SK-N-SH (cell line): ENCODE data around the gene DSG1.

Source experiments
- CHD2 ChIP-seq: fragments of 150-350 bp; IDR thresholded peaks from 2 replicates; pipeline ENCODE4 v1.6.1; 2018; ENCODE audit warnings: low read length; ENCODE audit not compliant: partially characterized antibody
- CTCF ChIP-seq: fragments of 200-600 bp; sonication (generic); IDR thresholded peaks from 2 replicates; pipeline ENCODE4 v1.6.1; 2017; ENCODE audit warnings: antibody characterized with exemption, mild to moderate bottlenecking, moderate library complexity
- GABPA ChIP-seq: IDR thresholded peaks from 2 replicates; pipeline ENCODE4 v1.4.0; 2012; ENCODE audit warnings: low read depth, mild to moderate bottlenecking
- NFIC ChIP-seq: IDR thresholded peaks from 2 replicates; pipeline ENCODE4 v1.4.0; 2012; ENCODE audit warnings: borderline replicate concordance
- POLR2AphosphoS5 ChIP-seq: IDR thresholded peaks from 2 replicates; pipeline ENCODE4 v1.6.1; 2012; ENCODE audit warnings: low read depth, low read length
- TF ChIP-seq, protein P1 (sequence below): IDR thresholded peaks from 2 replicates; pipeline ENCODE4 v1.4.0; 2012; ENCODE audit warnings: low read depth, borderline replicate concordance

- TF ChIP-seq POLR2AphosphoS5 (no peak), CTCF (no peak), CHD2 (no peak), GABPA (no peak), NFIC (no peak)
- TF ChIP-seq, protein P1, sequence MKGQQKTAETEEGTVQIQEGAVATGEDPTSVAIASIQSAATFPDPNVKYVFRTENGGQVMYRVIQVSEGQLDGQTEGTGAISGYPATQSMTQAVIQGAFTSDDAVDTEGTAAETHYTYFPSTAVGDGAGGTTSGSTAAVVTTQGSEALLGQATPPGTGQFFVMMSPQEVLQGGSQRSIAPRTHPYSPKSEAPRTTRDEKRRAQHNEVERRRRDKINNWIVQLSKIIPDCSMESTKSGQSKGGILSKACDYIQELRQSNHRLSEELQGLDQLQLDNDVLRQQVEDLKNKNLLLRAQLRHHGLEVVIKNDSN: no peak
Measured at GRCh38 chr18:31274931-31275330, 43.0 kb upstream of the DSG1 start.
